GM21528 (cell line): ENCODE results near the gene C4BPB.
"Not testable (repeated sequence)": the region's sequence is repeated elsewhere in the genome, so short reads cannot be mapped to it uniquely, and the experiment has no call there.

Source experiments
- ATAC-seq: cut with Tn5 transposase; IDR thresholded peaks from one replicate; pipeline ENCODE4 v1.9.1; 2021; ENCODE audit warnings: mild to moderate bottlenecking, moderate library complexity; ENCODE audit not compliant: unreplicated experiment, low FRiP score

The C4BPB gene

GRCh38 chr1:207088701-207089626, at the start of gene C4BPB:
C4BPB (plus strand) TSS chr1:207088860; CDS start chr1:207089532, 672 bp downstream.
- no peak for ATAC-seq

DNA sequence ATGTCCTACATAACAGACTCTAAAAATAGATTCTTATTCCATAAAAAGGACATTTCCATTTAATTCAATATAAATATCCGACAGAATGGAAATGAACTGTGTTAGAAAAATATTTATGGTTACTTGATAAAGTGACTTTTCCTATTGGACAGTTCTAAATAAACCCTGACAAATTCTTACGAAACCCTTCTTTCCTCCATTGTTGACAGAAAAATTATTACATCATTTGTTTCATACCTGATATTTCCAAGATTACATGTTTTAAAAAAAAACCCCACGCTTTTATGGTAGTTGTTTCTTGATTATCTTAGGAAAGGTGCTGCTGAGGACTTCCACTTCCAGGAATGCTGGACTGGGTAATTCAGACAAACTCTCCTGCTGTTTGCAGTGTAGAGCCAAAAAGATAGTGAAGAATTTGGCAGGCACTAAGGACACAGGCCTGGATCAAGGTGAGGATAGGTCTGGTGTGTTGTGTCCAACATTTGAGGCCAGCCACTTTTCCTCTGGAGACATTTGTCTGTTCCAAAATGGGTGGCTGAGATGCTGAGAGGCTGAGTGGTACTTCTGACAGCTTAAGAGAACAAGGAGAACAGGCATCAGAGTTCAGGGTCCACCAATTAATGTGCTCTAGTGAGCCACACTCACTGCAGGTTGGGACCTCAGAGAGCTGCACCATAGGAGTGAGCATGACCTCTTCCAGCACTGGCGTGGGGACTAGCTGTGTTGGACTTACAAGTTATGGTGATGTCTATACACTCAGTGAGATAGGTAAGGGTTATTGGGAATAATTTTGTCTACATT, 49.1 kb upstream of the C4BPB start:
- ATAC-seq = no peak

GRCh38 chr1:207040181-207040533, 48.5 kb upstream of the C4BPB start:
- ATAC-seq = no peak

DNA sequence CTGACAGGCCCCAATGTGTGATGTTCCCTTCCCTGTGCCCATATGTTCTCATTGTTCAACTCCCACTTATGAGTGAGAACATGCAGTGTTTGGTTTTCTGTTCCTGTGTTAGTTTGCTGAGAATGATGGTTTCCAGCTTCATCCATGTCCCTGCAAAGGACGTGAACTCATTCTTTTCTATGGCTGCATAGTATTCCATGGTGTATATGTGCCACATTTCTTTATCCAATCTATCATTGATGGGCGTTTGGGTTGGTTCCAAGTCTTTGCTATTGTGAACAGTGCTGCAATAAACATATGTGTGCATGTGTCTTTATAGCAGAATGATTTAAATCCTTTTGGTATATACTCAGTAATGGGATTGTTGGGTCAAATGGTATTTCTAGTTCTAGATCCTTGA, 47.3 kb upstream of the C4BPB start:
- ATAC-seq = not testable (repeated sequence)

GRCh38 chr1:207045453-207045852, 43.2 kb upstream of the C4BPB start:
- ATAC-seq = no peak

DNA sequence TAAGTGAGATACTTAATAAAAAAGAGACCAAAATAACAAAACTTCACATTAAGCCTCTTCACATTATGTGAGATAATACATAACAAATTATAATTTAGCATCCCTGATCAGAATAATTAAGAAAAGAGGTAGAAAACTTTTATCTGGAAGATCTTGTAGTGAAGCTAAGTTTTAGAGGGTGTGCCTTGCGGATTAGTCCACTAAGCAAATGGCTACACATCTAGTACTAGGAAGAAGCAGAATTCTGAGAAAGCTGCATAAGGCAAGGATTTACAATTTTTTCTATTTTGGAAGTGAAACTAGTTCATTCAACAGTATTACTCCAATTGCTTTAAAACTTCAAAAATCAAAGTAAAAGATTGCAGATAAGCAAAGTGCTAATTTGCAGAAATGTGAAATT, 41.2 kb upstream of the C4BPB start:
- no peak for ATAC-seq

- no peak for ATAC-seq
Observed at GRCh38 chr1:207048041-207048440, 40.6 kb upstream of the C4BPB start.

DNA sequence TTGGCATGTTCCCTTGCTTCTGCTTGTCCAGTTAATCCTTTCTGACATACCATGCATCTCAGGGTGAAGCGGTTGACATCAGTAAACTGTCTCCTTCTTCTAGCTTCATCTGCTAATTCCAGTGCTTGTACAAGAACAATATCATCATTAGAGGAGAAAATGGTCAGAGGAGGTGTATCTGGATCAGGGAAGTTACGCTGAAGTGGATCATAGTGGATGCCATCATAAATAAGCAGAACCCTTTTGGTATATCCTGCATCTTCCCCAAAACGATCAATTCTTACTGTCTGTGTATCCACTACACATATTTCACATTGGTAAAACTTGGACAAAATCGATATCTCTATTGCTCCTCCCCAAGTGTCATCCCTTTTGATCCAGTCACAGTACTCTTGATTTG, 39.6 kb upstream of the C4BPB start:
- ATAC-seq = no peak

DNA sequence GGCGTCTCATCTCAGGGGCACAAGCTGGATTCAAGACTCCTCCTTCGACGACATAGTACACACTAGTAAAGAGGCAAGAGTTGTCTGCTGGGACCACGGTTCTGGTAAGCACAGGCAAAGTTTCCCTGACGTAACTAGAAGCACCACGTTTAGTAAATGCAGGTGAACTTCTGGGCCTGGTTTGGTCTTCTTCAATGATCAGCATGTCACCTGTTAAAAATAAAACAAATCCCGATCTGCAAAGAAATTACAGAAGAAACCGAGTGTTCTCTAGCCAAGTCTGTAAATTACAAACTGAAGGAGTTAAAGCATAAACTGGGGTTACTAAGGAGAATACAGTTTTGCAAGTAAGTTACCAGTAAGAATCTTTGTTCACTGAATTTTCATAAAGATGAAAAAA, 39.1 kb upstream of the C4BPB start:
- no peak for ATAC-seq

GRCh38 chr1:207049974-207050391, 38.7 kb upstream of the C4BPB start:
- ATAC-seq = no peak

DNA sequence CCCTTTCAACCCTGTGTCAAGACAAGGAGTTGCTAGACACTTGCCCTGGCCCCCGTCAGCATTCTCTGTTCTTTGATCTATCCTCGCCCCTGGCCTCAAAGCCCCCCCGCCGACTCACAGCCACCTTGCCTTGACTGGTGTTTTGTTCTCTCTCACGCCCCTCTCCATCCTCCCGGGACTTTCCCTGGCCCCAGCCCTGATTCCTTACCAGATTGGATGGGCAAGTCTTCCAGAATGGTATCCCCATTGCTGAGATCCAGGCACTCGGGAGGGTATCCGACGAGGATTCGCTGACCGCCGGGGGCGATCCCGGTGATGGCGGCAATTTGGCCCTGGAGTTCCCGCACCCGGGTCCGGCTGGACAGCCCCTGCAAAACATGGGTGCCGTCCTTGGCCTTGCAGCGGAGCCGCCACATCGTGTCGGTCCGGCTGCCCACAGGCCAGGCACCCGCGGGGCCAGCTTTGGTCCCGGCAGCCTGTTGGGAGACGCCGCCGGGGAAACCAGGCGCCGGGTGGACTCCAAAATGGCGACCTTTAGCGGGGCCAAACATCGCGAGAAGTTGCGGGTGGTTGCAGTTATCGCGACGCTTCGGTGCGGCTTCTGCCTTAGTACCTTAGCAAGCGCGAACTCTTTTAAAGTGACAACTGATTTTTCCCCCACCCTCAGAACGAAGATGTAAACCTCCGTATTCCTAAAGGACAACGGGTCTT, 38.0 kb upstream of the C4BPB start:
- peak; percentile 46 for ATAC-seq

- ATAC-seq = no peak
Observed at GRCh38 chr1:207051191-207051943, 37.3 kb upstream of the C4BPB start, which contains the start of gene YOD1. YOD1 (minus strand) TSS chr1:207051208; CDS start chr1:207051030, 178 bp downstream.

GRCh38 chr1:207052911-207053769, 35.5 kb upstream of the C4BPB start, which contains the start of gene PFKFB2:
PFKFB2 (plus strand) TSS chr1:207053275; CDS start chr1:207054718, 1,443 bp downstream.
- peak; percentile 81 for ATAC-seq

- ATAC-seq = no peak
Observed at GRCh38 chr1:207054491-207054890, 34.2 kb upstream of the C4BPB start.

- ATAC-seq = no peak
Observed at GRCh38 chr1:207055386-207056001, 33.2 kb upstream of the C4BPB start.

DNA sequence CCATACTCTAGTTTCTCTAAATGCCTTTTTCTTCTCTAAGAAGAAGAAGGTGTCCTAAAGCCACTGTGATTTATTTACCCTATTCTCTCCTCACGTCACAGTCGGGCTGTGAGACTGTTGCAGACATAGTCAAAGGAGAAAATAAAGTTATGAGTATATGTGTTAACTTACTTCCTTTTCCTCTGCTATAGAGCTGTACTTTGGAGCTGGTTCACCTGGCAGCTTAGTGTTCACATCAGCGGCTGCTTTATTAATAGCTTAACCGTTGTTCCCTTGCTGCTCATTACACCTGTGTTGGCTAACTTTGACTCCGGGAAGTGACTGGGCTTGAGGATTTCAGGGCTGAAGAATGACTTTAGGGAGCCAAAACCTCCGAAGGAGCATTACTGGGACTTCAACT, 32.0 kb upstream of the C4BPB start:
- ATAC-seq = no peak

DNA sequence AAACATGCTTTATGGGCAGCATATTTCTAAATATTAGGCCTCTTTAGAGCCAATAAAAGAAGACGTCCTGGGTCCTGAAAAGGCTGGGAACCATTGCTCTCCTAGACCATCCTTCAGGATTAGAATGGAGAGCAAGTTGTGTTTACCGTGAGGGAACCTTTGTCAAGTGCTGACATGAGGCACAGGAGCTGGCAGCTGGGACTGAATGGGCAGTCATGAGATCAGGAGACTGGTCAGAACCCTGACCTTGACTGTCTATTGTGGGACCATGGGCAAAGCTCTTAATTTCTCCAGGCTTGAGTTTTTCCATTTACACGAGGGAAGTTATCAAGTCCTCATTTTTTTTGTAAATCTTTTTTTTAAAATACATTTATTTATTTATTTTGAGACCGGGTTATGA, 30.4 kb upstream of the C4BPB start:
- no peak for ATAC-seq
